IPS-NIHi11 (cell line): Measurements from ENCODE around the gene XYLT1.
"Not testable (repeated sequence)": the region's sequence is repeated elsewhere in the genome, so short reads cannot be mapped to it uniquely, and the experiment has no call there.

Experiments
- DNase-seq: peaks from one replicate; pipeline ENCODE4 v3.0.0; 2012; ENCODE audit warnings: mixed read lengths, low spot score

XYLT1 gene

GRCh38 chr16:17308186-17308585, 162.6 kb downstream of the XYLT1 start:
- no peak for DNase-seq

GRCh38 chr16:17307504-17307903, 163.3 kb downstream of the XYLT1 start:
- DNase-seq: no peak

GRCh38 chr16:17306745-17307144, 164.0 kb downstream of the XYLT1 start:
- DNase-seq: no peak

- DNase-seq: not testable (repeated sequence)
Observed at GRCh38 chr16:17306211-17306610, 164.5 kb downstream of the XYLT1 start.

GRCh38 chr16:17305694-17306093, 165.1 kb downstream of the XYLT1 start:
- DNase-seq: no peak

GRCh38 chr16:17304491-17305119, 166.2 kb downstream of the XYLT1 start:
- no peak for DNase-seq

- DNase-seq: no peak
Observed at GRCh38 chr16:17304106-17304490, 166.7 kb downstream of the XYLT1 start.

- no peak for DNase-seq
Observed at GRCh38 chr16:17303101-17303500, 167.7 kb downstream of the XYLT1 start.

- DNase-seq: no peak
Observed at GRCh38 chr16:17302620-17303019, 168.1 kb downstream of the XYLT1 start.

- no peak for DNase-seq
Observed at GRCh38 chr16:17302214-17302613, 168.5 kb downstream of the XYLT1 start.

- DNase-seq: no peak
Observed at GRCh38 chr16:17301593-17302135, 169.1 kb downstream of the XYLT1 start.

GRCh38 chr16:17301184-17301583, 169.6 kb downstream of the XYLT1 start:
- no peak for DNase-seq

- DNase-seq: no peak
Observed at GRCh38 chr16:17299790-17300189, 171.0 kb downstream of the XYLT1 start.

- no peak for DNase-seq
Observed at GRCh38 chr16:17298238-17298637, 172.5 kb downstream of the XYLT1 start.

GRCh38 chr16:17296431-17296830, 174.3 kb downstream of the XYLT1 start:
- no peak for DNase-seq

GRCh38 chr16:17295948-17296347, 174.8 kb downstream of the XYLT1 start:
- no peak for DNase-seq

GRCh38 chr16:17294856-17295255, 175.9 kb downstream of the XYLT1 start:
- DNase-seq: no peak

- no peak for DNase-seq
Observed at GRCh38 chr16:17293813-17294558, 176.8 kb downstream of the XYLT1 start.

GRCh38 chr16:17291289-17291688, 179.5 kb downstream of the XYLT1 start:
- no peak for DNase-seq

GRCh38 chr16:17289674-17290635, 180.8 kb downstream of the XYLT1 start:
- no peak for DNase-seq

GRCh38 chr16:17289050-17289449, 181.7 kb downstream of the XYLT1 start:
- DNase-seq: no peak

- DNase-seq: no peak
Observed at GRCh38 chr16:17287166-17287800, 183.5 kb downstream of the XYLT1 start.
